Measurements from ENCODE around the gene THEMIS.

- TF ChIP-seq REST (IDR thresholded peaks at IDR 0.05; ENCODE audit: low read depth, low read length): no peak
- no peak for TF ChIP-seq CTCF (IDR thresholded peaks at IDR 0.05 in 2 of 3, conservative IDR thresholded peaks at IDR 0.05 in 1 of 3; ENCODE audit: control insufficient read depth in 2 of 3, extremely low read depth in 1 of 3, insufficient read depth in 1 of 3, low read depth in 3 of 3, low read length in 3 of 3)
- TF ChIP-seq TCF12 (IDR thresholded peaks at IDR 0.05; ENCODE audit: low read depth, low read length): no peak
- no peak for TF ChIP-seq KDM1A (IDR thresholded peaks at IDR 0.05; ENCODE audit: borderline replicate concordance)
- TF ChIP-seq ASH2L (IDR thresholded peaks at IDR 0.05; ENCODE audit: borderline replicate concordance, low read depth): no peak
- TF ChIP-seq MAX (IDR thresholded peaks at IDR 0.05; ENCODE audit: low read depth, low read length): no peak
- no peak for TF ChIP-seq POLR2A (IDR thresholded peaks at IDR 0.05; ENCODE audit: low read depth, low read length)
- TF ChIP-seq NRF1 (conservative IDR thresholded peaks at IDR 0.05; ENCODE audit: low read depth, low read length): no peak
- TF ChIP-seq PKNOX1 (IDR thresholded peaks at IDR 0.05): no peak
- TF ChIP-seq BRCA1 (IDR thresholded peaks at IDR 0.05; ENCODE audit: low read depth, low read length): no peak
- no peak for TF ChIP-seq E2F4 (IDR thresholded peaks at IDR 0.05; ENCODE audit: low read depth, low read length)
These were observed 49.7 kb downstream of the THEMIS start for GRCh38 chr6:127851197-127851596.

All from GM12878 (cell line).